GM12872 (cell line): ENCODE results near the gene CUX1.

Experiments
- CTCF ChIP-seq: IDR thresholded peaks from 3 replicates; pipeline ENCODE4 v1.5.1; 2011; ENCODE audit warnings: low read depth, mild to moderate bottlenecking, low read length, moderate library complexity; ENCODE audit not compliant: insufficient read depth

The CUX1 gene

GRCh38 chr7:101890749-101891523 lies 73.5 kb downstream of the CUX1 start:
- no peak for TF ChIP-seq CTCF

- TF ChIP-seq CTCF, result no peak
Observed at GRCh38 chr7:101891936-101892640, 74.7 kb downstream of the CUX1 start.

GRCh38 chr7:101893341-101894082 lies 76.1 kb downstream of the CUX1 start:
- no peak for TF ChIP-seq CTCF

GRCh38 chr7:101896316-101896715 lies 78.9 kb downstream of the CUX1 start:
- no peak for TF ChIP-seq CTCF

GRCh38 chr7:101896941-101897340 lies 79.5 kb downstream of the CUX1 start:
- TF ChIP-seq CTCF, result no peak

GRCh38 chr7:101898106-101898505 lies 80.7 kb downstream of the CUX1 start:
- TF ChIP-seq CTCF, result no peak

GRCh38 chr7:101899616-101900015 lies 82.2 kb downstream of the CUX1 start:
- no peak for TF ChIP-seq CTCF
